Keratinocyte (primary cell): ENCODE measurements around the gene CACFD1. TPM values are rescaled to one million over a fixed set of nuclear protein-coding genes. Genes with fewer than 3 reads are reported as not detected.

Experiments
- DNase-seq: peaks from one replicate; pipeline ENCODE4 v3.0.0-alpha.2; 2011; ENCODE audit warnings: low read depth, missing footprints, low spot score
- FAIRE-seq: peaks from 2 replicates; lab custom pipeline; 2011; peaks lifted over from hg19 to GRCh38; lab: Jason Lieb, UNC
- H2AFZ ChIP-seq: 2 replicates; pipeline ENCODE4 v1.6.0; 2012; ENCODE audit warnings: low read length, control low read depth, inconsistent platforms; ENCODE audit not compliant: control insufficient read depth
- H3K27ac ChIP-seq: 2 replicates; pipeline ENCODE4 v1.5.1; 2011; ENCODE audit warnings: low read length; ENCODE audit not compliant: control insufficient read depth, insufficient read depth
- H3K27me3 ChIP-seq: 3 replicates; pipeline ENCODE4 v1.6.0; 2011; ENCODE audit warnings: low read length; ENCODE audit not compliant: control insufficient read depth, insufficient read depth; ENCODE audit errors: extremely low read depth
- H3K36me3 ChIP-seq, 2 experiments: 2 replicates in 1 of 2; 3 replicates in 1 of 2; pipeline ENCODE4 v1.5.1; 2011; ENCODE audit warnings: low read length in 2 of 2, mild to moderate bottlenecking in 1 of 2; ENCODE audit not compliant: control insufficient read depth in 2 of 2, insufficient read depth in 2 of 2; ENCODE audit errors: extremely low read depth in 1 of 2
- H3K4me1 ChIP-seq: 3 replicates; pipeline ENCODE4 v1.5.1; 2011; ENCODE audit warnings: low read length; ENCODE audit not compliant: control insufficient read depth, insufficient read depth; ENCODE audit errors: extremely low read depth
- H3K4me2 ChIP-seq: 3 replicates; pipeline ENCODE4 v1.6.0; 2011; ENCODE audit warnings: low read depth, low read length; ENCODE audit not compliant: control insufficient read depth, insufficient read depth; ENCODE audit errors: extremely low read depth
- H3K4me3 ChIP-seq, 3 experiments: fragments of 200-600 bp in 1 of 3; sonication (generic) in 1 of 3; 2 replicates in 2 of 3; 3 replicates in 1 of 3; pipeline ENCODE4 v1.5.1; 2011 to 2016; ENCODE audit warnings: low read length in 3 of 3, mild to moderate bottlenecking in 3 of 3, control low read depth in 2 of 3, inconsistent platforms in 1 of 3, low read depth in 1 of 3, mixed read lengths in 1 of 3, mixed run types in 1 of 3, moderate library complexity in 1 of 3; ENCODE audit not compliant: control insufficient read depth in 2 of 3, insufficient read depth in 2 of 3; ENCODE audit errors: extremely low read depth in 1 of 3
- H3K79me2 ChIP-seq: 2 replicates; pipeline ENCODE4 v1.6.0; 2012; ENCODE audit warnings: low read length; ENCODE audit not compliant: control insufficient read depth, insufficient read depth
- H3K9ac ChIP-seq: 3 replicates; pipeline ENCODE4 v1.6.0; 2011; ENCODE audit warnings: low read length; ENCODE audit not compliant: control insufficient read depth, insufficient read depth; ENCODE audit errors: extremely low read depth
- H3K9me1 ChIP-seq: 3 replicates; pipeline ENCODE4 v1.6.0; 2011; ENCODE audit warnings: low read length; ENCODE audit not compliant: control insufficient read depth, insufficient read depth; ENCODE audit errors: extremely low read depth
- H3K9me3 ChIP-seq: 2 replicates; pipeline ENCODE4 v1.5.1; 2012; ENCODE audit warnings: low read depth, low read length; ENCODE audit not compliant: control insufficient read depth
- H4K20me1 ChIP-seq: 3 replicates; pipeline ENCODE4 v1.6.0; 2011; ENCODE audit warnings: low read length; ENCODE audit not compliant: control insufficient read depth, insufficient read depth; ENCODE audit errors: extremely low read depth
- EZH2 ChIP-seq: IDR thresholded peaks from one replicate; pipeline ENCODE4 v1.6.1; 2012; ENCODE audit warnings: inconsistent platforms, mild to moderate bottlenecking, low read length, moderate library complexity
- dilution Hi-C: fragments of 300-500 bp; cut with MboI; formaldehyde crosslinking; loops from one replicate; pipeline ENCODE4 v1.7.0; 2020; ENCODE audit warnings: low sequenced_read_pairs; ENCODE audit not compliant: extremely low pct_ligation_motif_present
- polyA plus RNA-seq, 5 experiments: library from polyadenylated mRNA; depleted of rRNA in 3 of 5; stranded (reverse) in 3 of 5; stranded (forward) in 1 of 5; unstranded in 1 of 5; fragments of >200 nt; gene quantifications; 1 replicate in 1 of 5; 2 replicates in 3 of 5; 3 replicates in 1 of 5; pipeline versions ENCODE4 v1.2.1 to v1.2.3, GENCODE V29; 2011 to 2012; ENCODE audit warnings: missing spikeins in 2 of 5, low read depth in 1 of 5, low replicate concordance in 1 of 5
- TF ChIP-seq, protein P1 (sequence below), 3 experiments: IDR thresholded peaks in 1 of 3; conservative IDR thresholded peaks in 1 of 3; optimal IDR thresholded peaks in 1 of 3; 2 replicates in 2 of 3; 3 replicates in 1 of 3; pipeline versions ENCODE3 to v1.5.1; 2011; ENCODE audit warnings: low read length in 3 of 3, mild to moderate bottlenecking in 3 of 3, moderate library complexity in 2 of 3, control low read depth in 1 of 3, inconsistent platforms in 1 of 3; ENCODE audit not compliant: insufficient read depth in 2 of 3; ENCODE audit errors: extremely low read depth in 1 of 3

CACFD1 gene
- polyA plus RNA-seq, 1 donor (not counting 4 experiments of a cell fraction or from before 2014, with no cell fraction given): 3.4 TPM

DNA sequence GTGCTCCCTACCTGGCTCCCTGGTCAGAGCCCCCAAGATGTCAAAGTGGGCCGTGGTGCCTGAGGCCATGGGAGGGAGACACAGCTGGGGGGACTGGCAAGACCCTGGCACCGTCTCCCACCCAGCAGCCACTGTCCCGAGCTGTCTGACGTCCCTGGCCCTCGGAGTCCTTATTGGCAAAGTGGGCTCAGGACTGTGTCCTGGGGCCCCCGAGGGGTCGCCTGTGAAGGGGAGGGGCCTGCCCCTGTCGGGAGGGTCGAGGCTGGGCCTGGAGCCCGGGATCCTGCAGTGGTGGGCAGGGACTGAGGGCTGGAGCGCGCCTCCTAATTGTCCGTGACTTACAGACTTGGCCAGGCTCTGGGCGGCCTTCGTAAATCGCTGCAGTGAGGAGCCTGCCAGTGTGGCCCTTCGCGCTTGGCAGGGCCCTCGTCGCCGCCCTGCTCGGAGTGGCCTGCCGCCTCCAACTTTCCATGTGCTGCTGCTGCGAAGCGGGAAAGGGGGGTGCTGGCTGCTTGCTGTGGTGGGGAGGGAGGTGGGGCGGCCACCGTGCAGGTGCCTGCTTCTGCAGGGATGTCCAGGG is 51.2 kb downstream of the CACFD1 start:
- H2AFZ ChIP-seq: no peak overlapping the region
- H3K27me3 ChIP-seq: peaks cover 19% of the 10 kb centered on the region
- no peaks in the 10 kb centered on the region for H3K9me1 ChIP-seq
- dilution Hi-C loops: no loop called here
- H3K4me2 ChIP-seq: no peak overlapping the region
- peaks cover 12% of the 10 kb centered on the region for H3K4me1 ChIP-seq
- TF ChIP-seq, protein P1, sequence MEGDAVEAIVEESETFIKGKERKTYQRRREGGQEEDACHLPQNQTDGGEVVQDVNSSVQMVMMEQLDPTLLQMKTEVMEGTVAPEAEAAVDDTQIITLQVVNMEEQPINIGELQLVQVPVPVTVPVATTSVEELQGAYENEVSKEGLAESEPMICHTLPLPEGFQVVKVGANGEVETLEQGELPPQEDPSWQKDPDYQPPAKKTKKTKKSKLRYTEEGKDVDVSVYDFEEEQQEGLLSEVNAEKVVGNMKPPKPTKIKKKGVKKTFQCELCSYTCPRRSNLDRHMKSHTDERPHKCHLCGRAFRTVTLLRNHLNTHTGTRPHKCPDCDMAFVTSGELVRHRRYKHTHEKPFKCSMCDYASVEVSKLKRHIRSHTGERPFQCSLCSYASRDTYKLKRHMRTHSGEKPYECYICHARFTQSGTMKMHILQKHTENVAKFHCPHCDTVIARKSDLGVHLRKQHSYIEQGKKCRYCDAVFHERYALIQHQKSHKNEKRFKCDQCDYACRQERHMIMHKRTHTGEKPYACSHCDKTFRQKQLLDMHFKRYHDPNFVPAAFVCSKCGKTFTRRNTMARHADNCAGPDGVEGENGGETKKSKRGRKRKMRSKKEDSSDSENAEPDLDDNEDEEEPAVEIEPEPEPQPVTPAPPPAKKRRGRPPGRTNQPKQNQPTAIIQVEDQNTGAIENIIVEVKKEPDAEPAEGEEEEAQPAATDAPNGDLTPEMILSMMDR (optimal IDR thresholded peaks at IDR 0.05 in 1 of 3, IDR thresholded peaks at IDR 0.05 in 1 of 3, conservative IDR thresholded peaks at IDR 0.05 in 1 of 3; ENCODE audit: extremely low read depth in 1 of 3, insufficient read depth in 2 of 3, low read length in 3 of 3): no peak
- TF ChIP-seq EZH2: no peak
- no peaks in the 10 kb centered on the region for H3K36me3 ChIP-seq
- no peak overlapping the region for H3K9ac ChIP-seq
- FAIRE-seq (no peak), DNase-seq (no peak)
- peaks cover 2% of the 10 kb centered on the region for H3K9me3 ChIP-seq
- no peaks in the 10 kb centered on the region for H3K79me2 ChIP-seq
- H3K27ac ChIP-seq: no peak overlapping the region
- H3K4me3 ChIP-seq: no peak overlapping the region
- H4K20me1 ChIP-seq: no peaks in the 10 kb centered on the region

DNA sequence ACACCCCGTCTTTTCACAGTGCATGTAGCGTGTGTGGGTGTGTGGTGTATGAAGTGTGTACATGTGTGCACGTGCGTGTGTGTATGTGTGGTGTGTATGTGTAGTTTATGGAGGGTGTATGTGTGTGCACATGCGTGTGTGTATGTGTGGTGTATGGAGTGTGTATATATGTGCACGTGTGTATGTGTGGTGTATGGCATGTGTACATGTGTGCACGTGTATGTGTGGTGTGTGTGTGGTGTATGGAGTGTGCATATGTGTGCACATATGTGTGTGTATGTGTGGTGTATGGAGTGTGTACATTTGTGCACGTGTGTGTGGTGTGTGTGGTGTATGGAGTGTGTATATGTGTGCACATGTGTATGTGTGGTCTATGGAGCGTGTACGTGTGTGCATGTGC is 51.8 kb downstream of the CACFD1 start:
- Histone ChIP-seq H3K4me1 (peaks cover 12% of the 10 kb centered on the region), H3K4me2 (no peak overlapping the region), H3K79me2 (no peaks in the 10 kb centered on the region), H3K9me3 (peaks cover 2% of the 10 kb centered on the region), H3K9ac (no peak overlapping the region), H3K27me3 (peaks cover 19% of the 10 kb centered on the region), H3K36me3 (no peaks in the 10 kb centered on the region), H3K4me3 (no peak overlapping the region), H3K27ac (no peak overlapping the region), H3K9me1 (no peaks in the 10 kb centered on the region), H2AFZ (no peak overlapping the region), H4K20me1 (no peaks in the 10 kb centered on the region)
- TF ChIP-seq EZH2: no peak
- TF ChIP-seq, protein P1 (optimal IDR thresholded peaks at IDR 0.05 in 1 of 3, IDR thresholded peaks at IDR 0.05 in 1 of 3, conservative IDR thresholded peaks at IDR 0.05 in 1 of 3; ENCODE audit: extremely low read depth in 1 of 3, insufficient read depth in 2 of 3, low read length in 3 of 3): no peak
- dilution Hi-C loops: no loop called here
- no peak for FAIRE-seq
- DNase-seq: no peak
